A204.1 (cell line): ENCODE measurements around the gene ADCK2.
"Not testable (repeated sequence)": the region's sequence is repeated elsewhere in the genome, so short reads cannot be mapped to it uniquely, and the experiment has no call there.

Experiments used
- FAIRE-seq: peaks from 2 replicates; lab custom pipeline; 2012; peaks lifted over from hg19 to GRCh38; lab: Jason Lieb, UNC

The ADCK2 gene

DNA sequence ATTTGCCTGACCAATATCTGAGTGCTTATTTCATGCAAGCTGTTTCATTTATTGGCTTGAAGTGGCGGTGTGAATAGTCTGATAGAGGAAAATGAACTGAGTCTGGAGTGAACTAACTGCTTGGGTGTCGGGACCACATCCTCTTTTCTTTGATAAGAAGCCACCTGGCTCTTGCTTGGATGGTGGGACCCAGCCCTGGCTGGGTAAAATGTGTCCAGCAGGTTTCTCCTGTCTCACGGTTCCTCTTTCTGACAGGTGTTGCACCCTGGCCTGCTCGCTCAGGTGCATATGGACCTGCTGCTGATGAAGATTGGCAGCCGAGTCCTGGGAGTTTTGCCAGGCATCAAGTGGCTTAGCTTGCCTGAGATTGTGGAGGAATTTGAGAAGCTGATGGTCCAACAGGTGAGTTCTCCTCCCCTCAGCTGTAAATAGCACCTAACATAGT is 1.6 kb downstream of the ADCK2 start:
- no peak for FAIRE-seq

DNA sequence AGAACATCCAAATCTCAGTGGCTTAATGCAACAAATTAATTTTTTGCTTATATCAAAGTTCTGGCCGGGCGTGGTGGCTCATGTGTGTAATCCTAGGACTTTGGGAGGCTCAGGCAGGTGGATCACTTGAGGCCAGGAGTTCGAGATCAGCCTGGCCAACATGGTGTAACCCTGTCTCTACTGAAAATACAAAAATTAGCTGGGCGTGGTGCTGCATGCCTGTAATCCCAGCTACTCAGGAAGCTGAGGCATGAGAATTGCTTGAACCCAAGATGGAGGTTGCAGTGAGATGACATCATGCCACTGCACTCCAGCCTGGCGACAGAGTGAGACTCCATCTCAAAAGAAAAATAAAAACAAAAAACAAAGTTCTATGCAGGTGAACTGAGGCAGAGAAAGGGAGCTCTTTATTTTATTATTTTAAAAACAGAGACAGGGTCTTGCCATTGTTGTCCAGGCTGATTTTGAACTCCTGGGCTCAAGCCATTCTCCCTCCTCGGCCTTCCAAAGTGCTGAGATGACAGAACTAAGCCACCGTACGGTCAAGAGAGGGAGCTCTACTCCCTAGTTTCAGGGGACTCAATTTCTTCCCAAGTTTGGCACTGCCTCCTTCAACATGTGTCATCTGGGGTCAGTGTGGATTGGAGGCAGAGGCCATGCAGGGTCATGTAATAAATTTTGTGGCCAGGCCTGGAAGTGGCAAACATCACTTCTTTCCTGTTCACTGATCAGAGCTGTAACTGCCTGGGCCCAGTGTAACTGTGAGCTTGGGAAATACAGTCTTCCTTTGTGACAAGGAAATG is 2.4 kb downstream of the ADCK2 start:
- FAIRE-seq, result peak; percentile 89

DNA sequence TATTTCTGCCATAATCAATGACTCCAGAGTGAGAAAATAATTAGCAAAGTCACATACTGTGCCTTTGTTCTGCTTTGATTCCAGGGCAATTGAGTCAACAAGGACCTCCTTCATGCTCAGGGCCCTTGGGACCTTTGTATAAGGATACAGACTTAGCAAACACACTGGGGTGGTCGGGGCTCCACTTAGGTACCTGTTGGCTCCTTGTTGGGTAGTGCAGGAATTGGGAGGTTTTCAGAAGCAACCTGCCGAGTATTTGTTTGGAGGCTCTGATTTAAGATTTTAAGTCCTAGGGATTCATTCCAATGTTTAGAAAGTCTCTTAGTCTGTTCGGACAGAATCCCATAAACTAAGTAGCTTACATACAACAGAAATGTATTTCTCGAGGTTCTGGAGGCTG is 3.0 kb downstream of the ADCK2 start:
- no peak for FAIRE-seq

DNA sequence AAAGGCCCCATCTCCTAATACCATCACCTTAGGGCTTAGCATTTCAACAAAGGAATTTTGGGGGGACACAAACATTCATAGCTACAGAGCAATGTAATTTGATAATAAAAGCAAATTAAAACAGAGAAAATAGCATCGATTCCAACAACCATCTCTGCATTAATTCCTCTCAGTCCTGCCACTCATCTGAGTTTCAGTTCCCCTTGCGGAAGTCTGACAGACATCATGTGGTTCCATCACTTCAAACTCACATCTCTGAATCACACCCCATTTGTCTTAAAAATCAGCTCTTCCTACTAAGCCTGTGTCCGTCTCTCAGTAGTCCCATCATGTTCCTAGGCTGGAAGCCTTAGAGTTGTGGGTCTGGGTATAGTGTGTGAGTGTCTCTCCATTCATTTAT is 3.6 kb downstream of the ADCK2 start:
- FAIRE-seq, result no peak

DNA sequence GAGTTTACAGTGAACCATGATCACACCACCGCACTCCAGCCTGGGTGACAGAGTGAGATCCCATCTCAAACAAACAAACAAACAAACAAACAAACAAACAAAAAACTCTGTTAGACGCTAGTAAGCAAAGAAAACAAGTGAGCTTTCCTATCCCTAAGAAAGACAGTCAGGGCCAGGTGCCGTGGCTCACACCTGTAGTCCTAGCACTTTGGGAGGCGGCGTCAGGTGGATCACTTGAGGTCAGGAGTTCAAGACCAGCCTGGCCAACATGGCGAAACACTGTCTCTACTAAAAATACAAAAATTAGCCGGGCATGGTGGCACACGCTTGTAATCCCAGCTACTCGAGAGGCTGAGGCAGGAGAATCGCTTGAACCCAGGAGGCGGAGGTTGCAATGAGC is 4.2 kb downstream of the ADCK2 start:
- not testable (repeated sequence) for FAIRE-seq

DNA sequence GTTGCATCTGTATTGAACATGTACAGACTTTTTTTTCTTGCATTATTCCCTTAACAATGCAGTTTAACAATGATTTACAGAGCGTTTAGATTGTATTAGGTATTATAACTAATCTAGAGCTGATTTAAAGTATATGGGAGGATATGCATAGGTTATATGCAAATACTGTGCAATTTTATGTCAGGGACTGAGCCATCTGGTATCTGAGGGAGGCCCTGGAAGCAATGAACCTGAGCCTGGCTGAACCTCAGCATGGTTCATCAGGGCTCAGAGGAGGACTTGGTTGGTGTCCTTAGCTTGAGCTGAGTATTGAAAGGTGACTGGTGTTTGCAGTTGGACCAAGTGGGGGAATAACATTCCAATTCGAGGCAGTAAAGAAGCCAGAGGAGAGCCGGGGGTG is 4.8 kb downstream of the ADCK2 start:
- no peak for FAIRE-seq

DNA sequence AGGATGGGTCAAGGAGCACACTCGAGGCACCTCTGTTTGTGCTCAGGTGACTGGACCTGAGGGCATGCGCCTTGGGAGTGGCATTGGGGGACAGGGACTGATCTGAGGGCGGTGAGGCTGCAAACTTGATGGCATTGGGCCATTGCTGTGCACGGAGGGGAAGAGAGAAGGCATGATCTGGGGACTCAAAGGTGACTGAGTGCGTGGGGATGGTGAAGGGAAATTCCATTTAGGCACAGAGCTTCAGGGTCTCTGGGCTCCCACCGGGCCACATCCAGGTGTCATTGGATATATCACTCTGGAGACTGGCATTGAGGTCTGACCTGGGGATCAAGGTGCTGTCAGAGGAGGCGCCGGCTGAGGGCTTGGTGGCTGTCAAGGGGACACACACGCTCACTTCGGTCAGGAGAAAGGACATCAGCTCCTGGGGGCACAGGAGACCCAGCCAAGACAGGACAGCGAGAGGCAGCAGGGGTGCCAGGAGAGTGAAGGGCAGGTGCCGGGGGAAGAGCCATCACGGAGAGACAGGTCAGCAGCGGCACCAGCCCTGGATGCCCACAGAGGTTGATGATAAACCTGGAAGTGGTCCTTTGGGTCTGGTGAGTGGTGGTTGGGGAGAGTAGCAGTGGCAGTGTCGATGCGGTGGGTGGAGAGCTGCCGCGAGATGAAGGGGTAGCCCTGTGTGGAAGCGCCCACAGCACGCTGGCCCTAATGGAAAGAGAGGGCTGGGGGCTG is 5.5 kb downstream of the ADCK2 start:
- FAIRE-seq, result no peak

DNA sequence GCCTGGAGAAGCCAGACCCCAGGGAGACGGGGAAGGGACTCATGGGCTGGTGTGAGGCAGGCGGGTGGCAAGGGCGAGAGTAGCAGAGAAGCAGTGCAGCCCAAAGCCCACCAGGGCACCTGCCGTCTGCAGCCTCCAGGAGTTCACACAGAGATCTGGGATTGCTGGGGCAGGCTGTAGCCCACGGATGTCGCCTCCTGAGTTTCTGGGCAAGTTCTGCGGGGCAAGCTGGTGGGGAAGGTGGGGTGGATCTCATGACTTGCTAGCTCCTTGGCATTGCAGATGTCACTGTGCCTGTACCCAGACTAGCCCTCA is 6.0 kb downstream of the ADCK2 start:
- no peak for FAIRE-seq

DNA sequence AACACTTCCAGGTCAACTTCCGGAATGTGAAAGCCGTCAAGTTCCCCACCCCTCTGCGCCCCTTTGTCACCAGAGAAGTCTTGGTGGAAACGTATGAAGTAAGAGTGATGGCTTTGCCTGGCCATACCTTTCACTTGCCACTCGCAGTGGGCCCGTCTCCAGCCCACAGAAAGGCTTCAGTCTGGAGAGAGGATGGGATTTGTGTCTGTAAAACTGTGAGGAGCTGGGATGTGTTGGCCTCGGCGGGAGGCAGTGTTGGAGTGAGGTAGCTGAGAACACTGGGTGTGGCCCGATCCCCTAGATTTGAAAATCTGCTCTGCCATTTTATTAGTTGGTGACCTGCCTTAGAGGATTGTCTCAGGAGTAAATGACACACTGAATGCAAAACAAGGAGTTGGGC is 6.4 kb downstream of the ADCK2 start:
- no peak for FAIRE-seq

DNA sequence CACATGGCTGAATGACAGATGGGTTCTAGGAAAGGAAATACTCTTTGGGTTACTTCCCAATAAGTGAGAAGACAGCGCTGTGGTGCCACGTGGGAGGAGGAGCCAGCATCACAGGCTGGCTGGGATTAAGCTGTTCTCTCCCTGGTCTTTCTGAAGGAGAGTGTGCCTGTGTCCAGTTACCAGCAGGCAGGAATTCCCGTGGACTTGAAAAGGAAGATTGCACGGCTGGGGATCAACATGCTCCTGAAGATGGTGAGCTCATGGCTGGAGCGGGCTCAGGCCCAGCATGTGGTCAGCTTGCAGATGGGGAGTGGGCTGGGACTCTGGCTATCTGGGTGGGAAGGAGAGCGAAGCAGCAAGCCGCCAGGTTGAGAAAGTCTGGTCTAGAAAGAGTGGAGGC is 8.1 kb downstream of the ADCK2 start:
- FAIRE-seq, result no peak

DNA sequence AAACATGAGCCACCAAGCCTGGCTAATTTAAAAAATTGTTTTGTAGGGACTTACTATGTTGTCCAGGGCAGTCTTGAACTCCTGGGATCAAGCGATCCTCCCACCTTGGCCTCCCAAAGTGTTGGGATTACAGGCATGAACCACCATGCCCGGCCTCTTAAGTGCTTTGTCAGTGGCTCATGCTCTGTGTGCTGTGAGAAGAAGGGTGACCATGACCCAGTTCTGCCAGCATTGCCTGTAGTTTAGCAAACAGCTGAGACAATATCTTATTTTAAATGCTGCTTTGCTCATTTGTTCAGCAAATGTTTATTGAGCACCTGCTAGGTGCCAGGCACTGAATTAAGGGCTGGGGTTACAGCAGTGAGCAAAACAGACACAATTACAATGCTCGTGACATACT is 9.0 kb downstream of the ADCK2 start:
- FAIRE-seq, result no peak

DNA sequence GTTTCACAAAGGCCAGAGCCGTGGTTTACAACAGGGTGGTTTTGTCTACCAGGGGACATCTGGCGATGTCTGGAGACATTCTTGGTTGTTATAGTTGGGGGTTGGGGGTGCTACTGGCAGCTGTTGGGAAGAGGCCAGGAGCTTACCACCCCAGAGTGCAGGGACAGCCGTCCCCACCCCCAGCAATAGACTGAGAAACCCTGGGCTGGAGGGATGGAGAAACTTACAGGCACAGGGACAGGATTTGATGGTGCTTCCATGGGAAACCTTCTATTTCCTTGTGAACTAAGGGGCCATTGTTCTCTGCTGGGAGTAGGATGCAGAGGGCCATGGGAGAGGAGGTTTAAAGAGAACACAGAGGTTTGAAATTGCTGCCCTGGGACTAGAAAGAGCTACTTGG is 10.9 kb downstream of the ADCK2 start:
- FAIRE-seq, result no peak

DNA sequence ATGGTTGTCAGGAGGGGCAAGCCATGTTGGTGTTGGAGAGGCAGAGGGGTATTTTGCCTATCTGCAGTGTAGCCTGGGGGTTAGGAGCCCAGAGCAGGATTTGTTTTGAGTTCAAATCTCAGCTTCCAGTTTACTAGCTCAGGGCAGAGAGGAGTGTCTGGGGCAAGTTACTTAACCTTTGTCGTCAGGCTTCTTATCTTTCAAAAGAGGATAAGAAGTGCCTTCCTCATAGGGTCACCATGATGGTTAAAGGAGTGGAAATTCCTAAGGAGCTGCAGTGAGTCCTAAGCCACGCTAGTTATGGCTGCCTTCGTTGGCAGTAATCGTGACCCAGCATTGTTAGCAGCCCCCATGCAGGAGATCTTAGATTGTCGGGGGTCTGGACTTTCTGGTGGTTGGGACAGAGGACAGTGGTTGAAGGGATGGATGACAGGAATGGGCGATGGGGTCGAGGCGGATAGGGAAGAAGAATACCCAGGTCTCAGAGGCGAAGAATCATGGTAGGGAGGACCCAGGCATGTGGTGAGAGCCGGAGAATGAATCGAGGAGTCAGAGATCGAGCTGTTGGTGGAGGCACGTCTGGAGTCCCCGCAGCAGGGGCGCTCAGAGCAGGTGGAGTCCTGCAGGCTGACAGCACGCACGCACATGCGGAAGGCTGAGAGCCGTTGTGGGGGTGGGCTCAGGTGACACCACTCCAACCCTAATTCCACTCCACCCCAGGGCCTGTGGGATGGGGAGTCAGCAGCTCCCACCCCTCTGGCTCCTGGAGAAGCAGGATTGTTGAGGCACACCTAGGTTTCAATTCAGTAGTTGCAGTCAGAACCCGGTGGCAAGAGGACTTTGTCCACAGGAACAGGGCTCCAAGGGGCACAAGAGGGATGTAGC is 11.6 kb downstream of the ADCK2 start:
- no peak for FAIRE-seq

DNA sequence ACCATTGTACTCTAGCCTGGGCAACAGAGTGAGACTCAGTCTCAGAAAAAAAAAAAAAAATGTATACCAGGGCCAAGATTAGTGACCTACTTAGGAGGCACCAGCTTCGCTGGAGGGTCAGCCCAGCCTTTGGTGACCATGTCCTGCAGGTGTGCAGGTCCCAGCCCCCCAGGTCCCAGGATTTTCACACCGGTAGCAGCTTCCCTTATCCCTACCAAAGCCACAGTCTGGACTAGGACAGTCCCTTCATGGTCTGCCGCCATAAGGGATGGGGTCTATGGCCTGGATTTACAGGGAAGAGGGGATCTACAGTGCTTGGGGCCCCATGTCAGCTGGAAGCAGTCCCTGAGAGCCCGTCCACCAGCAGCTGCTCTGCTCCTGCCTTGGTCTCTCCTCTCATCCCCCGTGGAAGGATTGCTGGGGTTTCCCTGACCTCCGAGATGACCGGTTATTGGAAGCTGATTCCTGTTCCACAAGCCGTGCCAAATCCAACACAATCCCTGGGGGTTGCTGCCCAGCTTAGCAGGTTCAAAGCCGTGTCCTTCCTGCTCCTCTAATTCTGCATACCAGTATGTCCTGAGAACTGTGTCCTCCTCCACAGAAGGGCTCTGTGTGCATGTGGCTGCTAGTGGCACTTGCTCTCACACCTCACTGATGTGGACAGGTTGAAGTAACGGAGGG is 12.8 kb downstream of the ADCK2 start:
- no peak for FAIRE-seq

DNA sequence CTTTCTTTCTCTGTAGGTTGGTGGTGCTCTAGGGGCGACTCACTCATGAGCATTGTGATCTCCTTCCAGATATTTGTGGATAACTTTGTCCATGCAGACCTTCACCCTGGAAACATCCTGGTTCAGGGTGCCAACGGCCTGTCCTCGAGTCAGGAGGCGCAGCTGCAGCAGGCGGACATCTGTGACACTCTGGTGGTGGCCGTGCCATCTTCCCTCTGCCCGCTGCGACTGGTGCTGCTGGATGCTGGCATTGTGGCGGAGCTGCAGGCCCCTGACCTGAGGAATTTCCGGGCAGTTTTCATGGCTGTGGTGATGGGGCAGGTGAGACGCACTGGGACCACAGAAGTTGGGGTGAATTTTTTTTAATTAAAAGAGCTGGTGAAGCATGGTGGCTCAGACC is 14.2 kb downstream of the ADCK2 start:
- no peak for FAIRE-seq

DNA sequence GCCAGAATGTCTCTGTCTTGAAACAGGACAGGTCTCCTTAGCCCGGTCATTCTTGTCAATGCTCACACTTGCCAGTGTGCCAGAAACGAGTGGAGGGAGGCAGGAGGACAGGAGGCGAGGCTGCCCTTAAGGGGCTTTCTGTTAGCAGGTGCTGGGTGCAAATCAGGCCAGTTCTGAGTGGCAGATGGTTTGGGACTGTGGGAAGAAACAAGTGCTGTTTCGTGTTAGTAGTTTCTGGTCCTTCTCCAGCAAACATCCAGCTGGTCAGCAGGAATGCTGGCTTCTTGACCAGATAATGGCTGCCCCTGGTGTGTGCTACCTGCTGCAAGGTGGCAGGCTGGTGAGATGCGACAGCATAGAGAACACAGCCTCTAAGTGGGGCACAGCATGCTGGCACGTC is 15.6 kb downstream of the ADCK2 start:
- FAIRE-seq, result no peak

DNA sequence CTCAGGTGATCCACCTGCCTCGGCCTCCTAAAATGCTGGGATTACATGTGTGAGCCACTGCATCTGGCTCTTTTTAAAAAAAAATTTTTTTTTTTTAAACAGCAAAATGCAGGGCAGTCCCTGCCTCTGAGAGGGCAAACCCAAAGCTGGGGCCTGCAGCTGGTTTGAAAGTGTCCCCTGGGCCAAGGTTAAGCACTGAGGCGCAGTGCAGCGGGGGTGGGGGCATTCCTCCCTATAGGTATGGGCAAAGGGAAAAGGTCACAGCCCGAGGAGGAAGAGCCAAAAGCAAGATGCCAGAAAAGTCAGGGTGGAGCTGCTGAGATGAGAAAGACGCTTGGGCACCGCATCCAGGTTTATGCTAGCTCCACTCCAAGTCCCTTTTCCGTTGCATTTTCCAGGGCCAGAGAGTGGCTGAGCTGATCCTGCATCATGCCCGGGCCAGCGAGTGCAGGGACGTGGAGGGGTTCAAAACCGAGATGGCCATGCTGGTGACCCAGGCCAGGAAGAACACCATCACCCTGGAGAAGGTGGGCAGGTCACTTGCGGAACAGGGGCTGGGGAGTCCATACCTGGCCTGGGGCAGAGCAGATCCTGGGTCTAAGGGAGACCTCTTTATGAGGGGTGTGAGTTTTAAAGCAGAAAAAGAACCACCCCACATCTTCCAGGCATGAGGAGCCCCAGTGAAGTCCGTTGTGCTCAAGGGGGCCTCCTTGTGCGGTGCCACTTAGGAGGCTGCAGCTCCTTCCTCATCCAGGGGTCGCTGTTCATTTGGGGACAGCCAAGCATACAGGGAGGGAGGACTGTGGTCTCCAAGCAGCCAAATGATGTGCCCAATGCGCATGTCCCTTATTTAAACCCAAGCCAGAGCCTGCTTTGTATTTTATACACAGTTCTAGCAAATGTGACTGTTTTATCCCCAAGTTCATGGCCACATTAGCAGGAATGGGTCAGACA is 16.7 kb downstream of the ADCK2 start:
- no peak for FAIRE-seq

DNA sequence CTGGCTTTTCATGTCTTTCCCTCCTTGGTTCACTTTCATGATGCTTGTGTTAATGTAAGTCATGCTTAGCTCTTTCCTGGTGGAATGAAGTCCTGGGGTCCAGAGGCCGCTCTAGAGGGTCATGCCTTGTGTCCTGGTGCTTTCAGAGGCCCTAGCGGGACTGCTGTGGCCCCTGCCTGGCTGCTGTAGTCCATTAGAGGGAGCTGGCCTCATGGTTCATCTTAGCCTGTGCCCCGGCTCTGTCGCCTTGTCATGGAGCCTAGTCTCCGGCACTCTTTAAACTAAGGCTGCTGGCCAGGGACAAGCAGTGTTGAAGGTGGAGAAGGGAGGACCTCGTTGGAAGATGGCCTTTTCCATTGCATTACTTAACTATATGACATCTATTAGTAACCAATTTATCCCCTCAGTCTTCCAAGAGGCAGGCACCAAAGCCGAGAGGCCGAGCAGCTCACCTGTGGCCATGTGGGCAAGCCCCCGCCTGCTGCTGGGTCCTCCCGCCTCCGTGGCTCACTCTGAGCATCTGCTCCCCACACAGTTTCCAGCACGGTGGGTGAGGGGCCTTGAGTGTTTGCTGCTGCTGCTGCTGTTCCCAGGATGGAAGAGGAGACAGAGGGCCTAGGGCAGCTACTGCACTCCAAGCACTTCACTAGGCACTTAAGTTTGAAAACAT is 18.8 kb downstream of the ADCK2 start:
- FAIRE-seq, result no peak

DNA sequence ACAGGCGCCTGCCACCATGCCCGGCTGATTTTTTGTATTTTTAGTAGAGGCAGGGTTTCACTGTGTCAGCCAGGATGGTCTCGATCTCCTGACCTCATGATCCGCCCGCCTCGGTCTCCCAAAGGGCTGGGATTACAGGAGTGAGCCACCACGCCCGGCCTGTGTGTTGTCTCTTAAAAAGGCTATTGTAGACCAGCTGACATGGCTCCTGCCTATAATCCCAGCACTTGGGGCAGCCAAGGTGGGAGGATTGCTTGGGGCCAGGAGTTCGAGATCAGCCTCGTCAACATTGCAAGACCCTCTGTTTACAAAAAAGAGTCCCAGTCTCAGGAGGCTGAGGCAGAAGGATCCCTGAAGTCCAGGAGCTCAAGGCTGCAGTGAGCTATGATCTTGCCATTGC is 21.1 kb downstream of the ADCK2 start:
- not testable (repeated sequence) for FAIRE-seq

DNA sequence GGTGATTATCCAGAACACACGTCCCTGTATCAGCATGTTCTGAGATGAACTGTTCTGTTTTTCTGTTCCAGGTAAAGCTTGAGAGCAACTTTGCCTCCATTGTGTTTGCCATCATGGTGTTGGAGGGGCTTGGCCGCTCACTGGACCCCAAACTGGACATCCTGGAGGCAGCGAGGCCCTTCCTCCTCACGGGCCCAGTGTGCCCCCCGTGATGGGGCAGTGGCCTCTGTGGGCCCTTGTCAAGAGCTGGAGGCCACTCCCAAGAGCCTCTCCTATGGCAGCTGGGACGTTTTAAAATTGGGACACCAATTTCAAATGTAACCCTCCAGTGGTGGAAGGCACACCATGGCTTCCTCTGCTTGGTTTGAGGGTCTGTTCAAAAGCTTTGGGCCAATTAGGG is 21.8 kb downstream of the ADCK2 start:
- no peak for FAIRE-seq

DNA sequence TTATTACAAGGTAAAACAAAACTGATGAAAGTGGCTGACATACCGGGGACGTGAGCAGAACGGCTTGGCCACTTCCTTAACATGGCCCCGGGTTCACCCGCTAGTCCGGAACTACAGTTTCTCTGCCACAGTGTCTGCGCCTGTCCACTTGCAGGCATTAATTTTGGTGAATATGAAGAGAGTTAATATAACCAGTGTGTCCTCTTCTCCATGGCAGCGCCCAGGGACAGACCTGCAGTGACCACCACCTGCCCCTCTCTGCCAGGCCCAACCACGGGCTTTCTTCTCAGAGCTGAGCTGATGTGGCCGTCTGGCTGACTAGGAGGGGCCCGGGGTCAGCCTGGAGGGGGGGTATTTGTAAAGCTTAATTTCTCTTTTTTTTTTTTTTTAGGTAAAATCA is 22.6 kb downstream of the ADCK2 start:
- FAIRE-seq, result no peak
